GM19023 (cell line): ENCODE results near the gene PERP.
"Not testable (repeated sequence)": the region's sequence is repeated elsewhere in the genome, so short reads cannot be mapped to it uniquely, and the experiment has no call there.

ENCODE experiments used
- ATAC-seq: cut with Tn5 transposase; IDR thresholded peaks from one replicate; pipeline ENCODE4 v1.9.1; 2021; ENCODE audit warnings: mild to moderate bottlenecking, moderate library complexity; ENCODE audit not compliant: unreplicated experiment

PERP gene

GRCh38 chr6:138105880-138106664, 1.1 kb downstream of the PERP start:
- no peak for ATAC-seq

GRCh38 chr6:138105446-138105845, 1.8 kb downstream of the PERP start:
- no peak for ATAC-seq

DNA sequence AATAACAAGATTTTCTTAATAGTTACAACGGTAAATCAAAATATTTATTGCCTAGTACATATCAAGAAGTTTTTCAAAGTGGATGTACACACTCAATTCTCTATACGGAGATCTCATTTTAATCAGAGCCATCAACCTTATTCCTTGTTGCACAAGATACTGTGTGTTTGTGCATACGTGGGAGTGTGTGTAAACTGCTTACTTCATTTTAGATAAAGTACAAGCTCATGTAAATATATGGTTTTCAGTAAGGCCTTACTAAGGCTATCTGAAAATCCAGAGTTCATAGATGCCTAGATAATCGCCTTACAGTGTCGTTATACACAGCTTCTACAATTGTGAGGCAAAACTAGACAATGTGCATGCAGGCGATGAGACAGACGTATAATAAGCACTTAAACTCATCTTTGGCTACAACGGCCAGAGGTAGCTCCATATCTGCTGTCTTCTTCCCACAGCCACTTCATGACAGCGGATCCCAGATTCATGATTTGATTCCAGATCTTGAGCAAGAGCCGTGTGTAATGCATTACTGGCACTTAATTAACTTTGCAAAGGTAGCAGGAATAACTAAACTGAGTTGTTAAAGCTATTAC, 2.5 kb downstream of the PERP start:
- ATAC-seq, result no peak

DNA sequence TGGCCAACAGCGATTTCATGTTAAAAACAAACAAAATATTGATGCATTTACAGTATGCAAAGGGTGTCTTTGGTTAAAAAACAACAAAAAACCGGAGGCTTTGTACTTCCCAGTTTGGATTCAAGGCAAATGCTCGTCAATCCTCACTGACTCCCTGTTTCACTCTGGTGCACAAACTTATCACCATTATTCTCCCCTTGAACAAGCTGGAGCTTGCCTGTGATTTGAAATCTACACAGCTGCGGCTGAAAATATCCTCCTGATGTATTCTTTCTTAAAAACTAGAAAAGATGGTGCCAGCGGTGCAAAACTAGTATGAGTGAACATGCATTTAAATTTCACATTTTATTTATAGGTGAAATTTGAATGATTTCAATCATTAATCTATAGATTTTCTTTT, 3.3 kb downstream of the PERP start:
- ATAC-seq, result no peak

DNA sequence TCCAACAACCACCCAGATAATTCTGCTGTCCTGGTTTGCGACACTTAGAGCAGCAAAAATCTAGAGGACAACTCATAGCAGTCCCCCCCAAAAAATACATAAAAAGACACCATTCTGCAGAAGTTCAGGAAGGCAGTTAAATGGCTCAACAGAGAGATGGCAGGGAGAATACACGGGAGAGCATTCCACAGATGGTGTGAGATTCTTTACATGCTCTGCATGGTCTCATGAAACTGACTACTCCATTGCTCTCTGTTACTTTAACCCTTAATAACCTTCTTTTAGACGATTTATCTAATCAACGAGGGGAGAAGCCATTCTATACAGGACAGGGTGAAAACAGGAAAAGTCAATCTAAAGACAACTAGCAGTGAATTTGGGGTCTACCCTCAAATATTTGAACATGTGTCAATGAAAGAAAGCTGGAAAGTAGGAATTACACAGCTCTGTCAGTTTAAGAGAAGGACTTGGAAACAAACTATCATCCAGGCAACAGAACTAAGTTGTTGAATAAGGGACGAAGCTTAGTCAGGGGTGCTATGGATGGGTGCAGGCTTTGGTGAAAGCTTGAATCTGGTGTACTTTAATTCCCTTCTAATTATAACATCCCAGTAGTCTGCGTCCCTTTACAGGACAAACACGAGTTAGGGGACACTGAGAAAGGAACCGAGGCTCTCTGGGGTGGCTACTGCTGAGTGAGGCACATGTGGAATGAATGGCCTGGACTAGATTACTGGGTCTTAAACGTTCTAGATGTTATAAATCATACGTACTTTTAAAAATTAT, 5.1 kb downstream of the PERP start:
- no peak for ATAC-seq

- no peak for ATAC-seq
These were observed 7.4 kb downstream of the PERP start for GRCh38 chr6:138099832-138100231.

DNA sequence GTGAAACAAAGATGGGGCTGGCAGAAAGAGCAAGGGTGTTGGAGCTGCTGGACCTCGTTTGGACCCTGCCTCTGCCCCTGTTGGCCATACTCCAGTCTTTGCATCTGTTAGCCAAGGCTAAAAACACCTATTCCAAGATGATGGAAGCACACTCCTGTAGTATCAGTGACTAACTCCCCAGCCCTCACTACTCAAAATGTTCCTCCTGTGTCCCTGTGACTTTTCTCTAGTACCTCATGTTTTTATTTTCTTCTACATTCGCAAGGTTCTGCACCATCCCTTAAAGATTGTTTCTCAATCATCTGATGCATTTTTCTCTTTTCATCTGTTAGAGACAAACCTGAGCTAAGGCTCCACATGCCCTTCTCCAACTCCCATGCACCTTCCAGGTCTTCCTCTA, 8.9 kb downstream of the PERP start:
- no peak for ATAC-seq

- no peak for ATAC-seq
These were observed 13.0 kb downstream of the PERP start for GRCh38 chr6:138094260-138094659.

DNA sequence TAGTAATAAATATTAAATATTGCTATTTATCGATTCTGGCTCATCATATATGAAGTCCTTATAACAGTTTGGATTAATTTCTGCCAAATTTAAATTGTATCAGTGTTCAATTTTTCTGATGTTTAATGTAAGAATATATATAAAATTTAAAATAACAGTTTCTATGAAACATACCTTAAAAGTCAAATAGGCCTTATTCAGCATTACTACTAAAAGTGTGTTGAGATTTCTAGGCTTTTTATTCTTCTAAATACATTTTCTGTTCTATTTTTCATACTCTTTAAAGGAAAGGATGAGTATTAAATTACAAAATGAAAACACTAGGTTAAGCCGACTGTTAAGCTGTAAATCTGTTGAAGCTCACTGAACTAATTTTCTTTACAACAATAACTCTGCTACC, 13.6 kb downstream of the PERP start:
- ATAC-seq, result no peak

GRCh38 chr6:138092686-138093085, 14.5 kb downstream of the PERP start:
- no peak for ATAC-seq

- no peak for ATAC-seq
These were observed 17.9 kb downstream of the PERP start for GRCh38 chr6:138089325-138089724.

- no peak for ATAC-seq
These were observed 18.9 kb downstream of the PERP start for GRCh38 chr6:138088326-138088762.

DNA sequence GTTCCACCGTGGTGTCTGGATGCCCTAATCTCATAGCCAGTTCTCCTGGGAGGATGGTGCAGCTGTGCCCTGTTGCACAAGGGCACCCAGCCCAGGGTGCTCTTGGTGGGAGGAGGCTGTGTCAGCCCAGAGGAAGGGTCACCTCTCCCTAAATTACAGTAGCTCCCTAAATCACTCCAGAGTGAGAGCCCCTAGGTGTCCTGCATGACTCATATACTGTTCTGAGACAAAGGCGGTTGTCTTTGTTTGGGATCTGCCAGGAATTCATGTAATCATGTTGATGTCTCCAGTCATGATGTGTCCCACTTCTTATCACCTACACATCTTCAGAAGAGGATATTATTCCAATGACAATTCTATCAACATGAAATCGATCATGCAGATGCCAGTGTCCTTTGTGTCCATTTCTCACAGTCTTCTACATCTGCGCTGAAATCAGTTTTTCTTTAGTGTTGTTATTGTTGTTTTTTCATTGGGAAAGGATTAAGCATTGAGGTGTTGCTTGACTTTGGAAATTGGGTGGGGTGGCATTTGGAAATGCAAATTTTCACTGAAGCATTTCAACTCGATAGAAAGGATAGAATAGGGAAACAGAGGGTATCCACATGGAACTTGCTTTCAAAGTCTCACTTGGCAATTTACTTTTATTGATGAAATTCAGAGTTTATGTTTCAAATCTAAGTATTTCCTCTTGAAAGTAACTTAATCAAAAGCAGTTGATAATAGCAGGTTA, 19.5 kb downstream of the PERP start:
- ATAC-seq, result no peak

GRCh38 chr6:138086573-138087196, 20.5 kb downstream of the PERP start:
- ATAC-seq, result no peak

GRCh38 chr6:138085839-138086222, 21.4 kb downstream of the PERP start:
- ATAC-seq, result no peak

DNA sequence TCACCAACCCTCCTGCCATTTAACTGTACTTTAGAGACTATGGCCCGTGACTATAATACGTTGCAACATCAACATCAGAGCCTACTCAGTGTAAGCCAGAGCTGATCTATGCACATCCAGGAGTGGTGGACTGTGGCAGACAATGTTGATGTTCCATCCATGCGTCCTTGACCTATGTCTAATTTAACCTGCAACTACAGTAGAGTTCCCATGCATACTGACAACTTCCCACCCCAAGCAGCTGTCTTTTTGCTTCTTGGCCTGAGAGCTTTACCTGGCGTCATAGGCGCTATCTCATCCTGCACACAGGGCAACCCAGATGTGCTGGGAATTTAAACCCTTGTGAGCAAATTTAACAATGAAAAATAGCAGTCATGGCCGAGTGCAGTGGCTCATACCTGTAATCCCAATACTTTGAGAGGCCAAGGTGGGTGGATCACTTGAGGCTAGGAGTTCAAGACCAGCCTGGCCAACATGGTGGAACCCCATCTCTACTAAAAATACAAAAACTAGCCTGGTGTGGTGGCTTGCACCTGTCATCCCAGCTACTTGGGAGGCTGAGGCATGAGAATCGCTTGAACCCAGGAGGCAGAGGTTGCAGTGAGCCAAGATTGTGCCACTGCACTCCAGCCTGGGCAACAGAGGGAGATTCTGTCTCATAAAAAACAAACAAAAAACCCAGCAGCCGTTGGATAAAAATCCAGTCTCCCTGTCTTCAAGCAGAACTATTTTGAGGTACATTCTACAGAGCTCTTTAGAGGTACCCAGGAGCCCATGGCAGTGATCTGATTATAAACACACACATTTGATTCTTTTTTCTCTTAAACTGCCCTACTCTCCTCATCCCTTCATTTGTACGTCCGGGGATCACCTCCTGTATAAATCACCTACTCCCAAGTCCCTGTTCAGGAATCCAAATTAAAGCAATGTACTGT, 22.0 kb downstream of the PERP start:
- no peak for ATAC-seq

GRCh38 chr6:138082232-138082631, 25.0 kb downstream of the PERP start:
- ATAC-seq, result no peak

DNA sequence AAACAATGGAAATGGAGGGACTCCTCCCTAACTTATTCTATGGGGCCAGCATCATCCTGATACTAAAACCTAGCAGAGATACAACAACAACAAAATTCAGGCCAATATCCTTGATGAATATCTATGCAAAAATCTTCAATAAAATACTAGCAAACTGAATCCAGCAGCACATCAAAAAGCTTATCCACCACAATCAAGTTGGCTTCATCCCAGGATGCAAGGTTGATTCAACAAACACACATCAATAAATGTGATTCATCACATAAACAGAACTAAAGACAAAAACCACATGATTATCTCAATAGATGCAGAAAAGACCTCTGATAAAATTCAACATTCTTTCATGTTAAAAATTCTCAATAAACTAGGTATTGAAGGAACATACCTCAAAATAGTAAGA, 27.7 kb downstream of the PERP start:
- not testable (repeated sequence) for ATAC-seq

GRCh38 chr6:138078491-138078890, 28.7 kb downstream of the PERP start:
- no peak for ATAC-seq

- ATAC-seq, result no peak
These were observed 34.0 kb downstream of the PERP start for GRCh38 chr6:138073264-138073663.
